A549 (cell line): ENCODE measurements around the gene EFNA5.
A peak's percentile ranks its signal among the peaks of the same experiment; 100 is the strongest.

Source experiments
- FOSL2 ChIP-seq, 2 experiments: fragments of 450-650 bp in 1 of 2; fragments of >200 bp in 1 of 2; sonication (Bioruptor Twin) in 1 of 2; formaldehyde crosslinking; IDR thresholded peaks; 2 replicates each; pipeline versions ENCODE4 v1.5.0 to v1.6.1; 2016 to 2020; ENCODE audit warnings: mild to moderate bottlenecking in 1 of 2, moderate library complexity in 1 of 2
- POLR2A ChIP-seq: IDR thresholded peaks from 2 replicates; pipeline ENCODE4 v1.6.1; 2012; ENCODE audit warnings: mild to moderate bottlenecking, low read length
- RFX5 ChIP-seq: fragments of 450-650 bp; IDR thresholded peaks from 2 replicates; pipeline ENCODE4 v1.7.1; 2014; ENCODE audit warnings: antibody characterized with exemption, mild to moderate bottlenecking, moderate library complexity
- TF ChIP-seq, protein P1 (sequence below): fragments of >200 bp; sonication (Bioruptor Twin); formaldehyde crosslinking; IDR thresholded peaks from 3 replicates; pipeline ENCODE4 v1.6.1; 2016
- TF ChIP-seq, protein P2 (sequence below): fragments of 200-600 bp; sonication (generic); IDR thresholded peaks from 2 replicates; pipeline ENCODE4 v1.6.1; 2016; ENCODE audit warnings: antibody characterized with exemption, mild to moderate bottlenecking, moderate library complexity
- TF ChIP-seq, protein P3 (sequence below): fragments of >200 bp; sonication (Bioruptor Twin); formaldehyde crosslinking; IDR thresholded peaks from 3 replicates; pipeline ENCODE4 v1.5.1; 2016
- TF ChIP-seq, protein P4 (sequence below): fragments of 450-650 bp; IDR thresholded peaks from 2 replicates; pipeline ENCODE4 v1.6.1; 2014; ENCODE audit warnings: antibody characterized with exemption
- TF ChIP-seq, protein P5 (sequence below): IDR thresholded peaks from 2 replicates; pipeline ENCODE4 v1.6.1; 2012
- TF ChIP-seq, protein P6 (sequence below): IDR thresholded peaks from 2 replicates; pipeline ENCODE4 v1.6.1; 2012

DNA sequence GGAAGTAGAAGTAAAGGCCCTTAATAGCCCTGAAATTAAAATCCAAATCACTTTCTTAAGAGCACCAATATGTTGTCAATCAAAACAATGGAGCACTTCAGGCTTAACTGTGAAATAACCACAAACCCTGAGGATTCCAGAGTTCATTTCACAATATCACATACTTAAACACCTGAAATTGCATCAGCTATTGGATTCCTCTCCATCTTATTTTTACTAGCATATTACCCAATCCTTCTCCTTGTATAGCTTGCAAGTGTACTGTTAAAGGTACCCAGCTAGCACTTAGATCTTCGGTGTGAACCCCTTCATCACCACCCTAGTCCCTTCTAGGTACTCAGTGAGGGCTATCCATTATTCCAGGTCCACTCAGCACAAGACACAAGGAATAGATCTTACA, 287.3 kb downstream of the EFNA5 start:
- TF ChIP-seq, protein P1, sequence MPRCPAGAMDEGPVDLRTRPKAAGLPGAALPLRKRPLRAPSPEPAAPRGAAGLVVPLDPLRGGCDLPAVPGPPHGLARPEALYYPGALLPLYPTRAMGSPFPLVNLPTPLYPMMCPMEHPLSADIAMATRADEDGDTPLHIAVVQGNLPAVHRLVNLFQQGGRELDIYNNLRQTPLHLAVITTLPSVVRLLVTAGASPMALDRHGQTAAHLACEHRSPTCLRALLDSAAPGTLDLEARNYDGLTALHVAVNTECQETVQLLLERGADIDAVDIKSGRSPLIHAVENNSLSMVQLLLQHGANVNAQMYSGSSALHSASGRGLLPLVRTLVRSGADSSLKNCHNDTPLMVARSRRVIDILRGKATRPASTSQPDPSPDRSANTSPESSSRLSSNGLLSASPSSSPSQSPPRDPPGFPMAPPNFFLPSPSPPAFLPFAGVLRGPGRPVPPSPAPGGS = 0 out of 3 replicates have a peak, but pooled peaks have one; percentile 23
- TF ChIP-seq RFX5 (no peak), POLR2A (no peak), FOSL2 (IDR thresholded peaks at IDR 0.05) (no peak), FOSL2 (CRISPR knock-in tag; IDR thresholded peaks at IDR 0.05) (no peak)
- TF ChIP-seq, protein P2, sequence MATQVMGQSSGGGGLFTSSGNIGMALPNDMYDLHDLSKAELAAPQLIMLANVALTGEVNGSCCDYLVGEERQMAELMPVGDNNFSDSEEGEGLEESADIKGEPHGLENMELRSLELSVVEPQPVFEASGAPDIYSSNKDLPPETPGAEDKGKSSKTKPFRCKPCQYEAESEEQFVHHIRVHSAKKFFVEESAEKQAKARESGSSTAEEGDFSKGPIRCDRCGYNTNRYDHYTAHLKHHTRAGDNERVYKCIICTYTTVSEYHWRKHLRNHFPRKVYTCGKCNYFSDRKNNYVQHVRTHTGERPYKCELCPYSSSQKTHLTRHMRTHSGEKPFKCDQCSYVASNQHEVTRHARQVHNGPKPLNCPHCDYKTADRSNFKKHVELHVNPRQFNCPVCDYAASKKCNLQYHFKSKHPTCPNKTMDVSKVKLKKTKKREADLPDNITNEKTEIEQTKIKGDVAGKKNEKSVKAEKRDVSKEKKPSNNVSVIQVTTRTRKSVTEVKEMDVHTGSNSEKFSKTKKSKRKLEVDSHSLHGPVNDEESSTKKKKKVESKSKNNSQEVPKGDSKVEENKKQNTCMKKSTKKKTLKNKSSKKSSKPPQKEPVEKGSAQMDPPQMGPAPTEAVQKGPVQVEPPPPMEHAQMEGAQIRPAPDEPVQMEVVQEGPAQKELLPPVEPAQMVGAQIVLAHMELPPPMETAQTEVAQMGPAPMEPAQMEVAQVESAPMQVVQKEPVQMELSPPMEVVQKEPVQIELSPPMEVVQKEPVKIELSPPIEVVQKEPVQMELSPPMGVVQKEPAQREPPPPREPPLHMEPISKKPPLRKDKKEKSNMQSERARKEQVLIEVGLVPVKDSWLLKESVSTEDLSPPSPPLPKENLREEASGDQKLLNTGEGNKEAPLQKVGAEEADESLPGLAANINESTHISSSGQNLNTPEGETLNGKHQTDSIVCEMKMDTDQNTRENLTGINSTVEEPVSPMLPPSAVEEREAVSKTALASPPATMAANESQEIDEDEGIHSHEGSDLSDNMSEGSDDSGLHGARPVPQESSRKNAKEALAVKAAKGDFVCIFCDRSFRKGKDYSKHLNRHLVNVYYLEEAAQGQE = no peak
- TF ChIP-seq, protein P3, sequence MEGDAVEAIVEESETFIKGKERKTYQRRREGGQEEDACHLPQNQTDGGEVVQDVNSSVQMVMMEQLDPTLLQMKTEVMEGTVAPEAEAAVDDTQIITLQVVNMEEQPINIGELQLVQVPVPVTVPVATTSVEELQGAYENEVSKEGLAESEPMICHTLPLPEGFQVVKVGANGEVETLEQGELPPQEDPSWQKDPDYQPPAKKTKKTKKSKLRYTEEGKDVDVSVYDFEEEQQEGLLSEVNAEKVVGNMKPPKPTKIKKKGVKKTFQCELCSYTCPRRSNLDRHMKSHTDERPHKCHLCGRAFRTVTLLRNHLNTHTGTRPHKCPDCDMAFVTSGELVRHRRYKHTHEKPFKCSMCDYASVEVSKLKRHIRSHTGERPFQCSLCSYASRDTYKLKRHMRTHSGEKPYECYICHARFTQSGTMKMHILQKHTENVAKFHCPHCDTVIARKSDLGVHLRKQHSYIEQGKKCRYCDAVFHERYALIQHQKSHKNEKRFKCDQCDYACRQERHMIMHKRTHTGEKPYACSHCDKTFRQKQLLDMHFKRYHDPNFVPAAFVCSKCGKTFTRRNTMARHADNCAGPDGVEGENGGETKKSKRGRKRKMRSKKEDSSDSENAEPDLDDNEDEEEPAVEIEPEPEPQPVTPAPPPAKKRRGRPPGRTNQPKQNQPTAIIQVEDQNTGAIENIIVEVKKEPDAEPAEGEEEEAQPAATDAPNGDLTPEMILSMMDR = no peak
- TF ChIP-seq, protein P4, sequence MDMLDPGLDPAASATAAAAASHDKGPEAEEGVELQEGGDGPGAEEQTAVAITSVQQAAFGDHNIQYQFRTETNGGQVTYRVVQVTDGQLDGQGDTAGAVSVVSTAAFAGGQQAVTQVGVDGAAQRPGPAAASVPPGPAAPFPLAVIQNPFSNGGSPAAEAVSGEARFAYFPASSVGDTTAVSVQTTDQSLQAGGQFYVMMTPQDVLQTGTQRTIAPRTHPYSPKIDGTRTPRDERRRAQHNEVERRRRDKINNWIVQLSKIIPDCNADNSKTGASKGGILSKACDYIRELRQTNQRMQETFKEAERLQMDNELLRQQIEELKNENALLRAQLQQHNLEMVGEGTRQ = no peak
- TF ChIP-seq, protein P5, sequence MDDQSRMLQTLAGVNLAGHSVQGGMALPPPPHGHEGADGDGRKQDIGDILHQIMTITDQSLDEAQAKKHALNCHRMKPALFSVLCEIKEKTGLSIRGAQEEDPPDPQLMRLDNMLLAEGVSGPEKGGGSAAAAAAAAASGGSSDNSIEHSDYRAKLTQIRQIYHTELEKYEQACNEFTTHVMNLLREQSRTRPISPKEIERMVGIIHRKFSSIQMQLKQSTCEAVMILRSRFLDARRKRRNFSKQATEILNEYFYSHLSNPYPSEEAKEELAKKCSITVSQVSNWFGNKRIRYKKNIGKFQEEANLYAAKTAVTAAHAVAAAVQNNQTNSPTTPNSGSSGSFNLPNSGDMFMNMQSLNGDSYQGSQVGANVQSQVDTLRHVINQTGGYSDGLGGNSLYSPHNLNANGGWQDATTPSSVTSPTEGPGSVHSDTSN = no peak
- TF ChIP-seq, protein P6, sequence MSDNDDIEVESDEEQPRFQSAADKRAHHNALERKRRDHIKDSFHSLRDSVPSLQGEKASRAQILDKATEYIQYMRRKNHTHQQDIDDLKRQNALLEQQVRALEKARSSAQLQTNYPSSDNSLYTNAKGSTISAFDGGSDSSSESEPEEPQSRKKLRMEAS = no peak
